ENCODE measurements around the gene RAP1GAP2. TPM values are rescaled to one million over a fixed set of nuclear protein-coding genes. Genes with fewer than 3 reads are reported as not detected.

The RAP1GAP2 gene
- total and polyA plus RNA-seq, 2 of the 8 experiments (the other 6 are each of a cell fraction or from before 2014, with no cell fraction given): 24.0 to 63.8 TPM

DNA sequence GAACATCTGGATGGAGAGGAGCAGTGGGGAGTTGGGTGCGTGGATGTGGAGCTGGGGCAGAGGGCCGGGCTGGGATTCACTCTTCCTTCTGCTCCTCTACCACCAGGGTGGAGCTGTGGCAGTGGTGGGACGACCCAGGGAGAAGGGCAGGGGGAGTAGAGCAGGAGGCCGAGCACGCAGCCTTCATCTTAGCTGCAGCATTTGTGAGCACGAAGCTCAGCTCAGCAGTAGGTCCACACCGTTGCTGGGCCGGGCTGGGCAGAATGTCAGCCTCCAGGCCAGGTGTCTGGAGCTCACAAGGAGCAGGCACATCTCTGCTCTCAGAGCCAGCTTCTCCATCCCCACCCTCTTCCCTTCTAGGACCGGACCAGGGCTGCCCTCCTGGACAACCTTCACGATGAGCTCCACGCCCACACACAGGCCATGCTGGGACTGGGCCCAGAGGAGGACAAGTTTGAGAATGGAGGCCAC lies 211.4 kb downstream of the RAP1GAP2 start:
- Histone ChIP-seq H3K18ac (ENCODE audit: extremely low read depth, low read length) (no peak overlapping the region), H3K27me3 (replicated peaks in 1 of 4; ENCODE audit: control insufficient read depth in 3 of 4, extremely low read depth in 1 of 4, insufficient read depth in 3 of 4, low read length in 3 of 4) (no peaks in the 10 kb centered on the region), H3K27ac (ENCODE audit: low read depth, low read length) (no peak overlapping the region), H2BK15ac (ENCODE audit: low read length) (no peak overlapping the region), H4K91ac (replicated peaks; ENCODE audit: insufficient read length, low read length) (no peak overlapping the region), H3K9ac (replicated peaks in 1 of 4; ENCODE audit: extremely low read depth in 1 of 4, low read depth in 3 of 4, low read length in 3 of 4) (no peak overlapping the region), H2BK20ac (ENCODE audit: low read length) (no peak overlapping the region), H3K4ac (replicated peaks; ENCODE audit: insufficient read length, low read depth, low read length) (no peak overlapping the region), H3K23ac (ENCODE audit: insufficient read length) (no peak overlapping the region), H3K4me2 (ENCODE audit: insufficient read depth in 1 of 2, low read depth in 2 of 2, low read length in 2 of 2) (no peak overlapping the region), H2BK12ac (ENCODE audit: low read depth, low read length) (no peak overlapping the region), H3K9me3 (ENCODE audit: insufficient read depth in 2 of 2, low read depth in 1 of 2, low read length in 1 of 2) (no peaks in the 10 kb centered on the region), H3K4me3 (ENCODE audit: extremely low read depth in 1 of 4, insufficient read depth in 2 of 4, low read depth in 3 of 4, low read length in 4 of 4) (no peak overlapping the region), H2AFZ (ENCODE audit: low read length) (no peak overlapping the region), H3K56ac (replicated peaks; ENCODE audit: insufficient read length, low read depth, low read length) (no peak overlapping the region), H2AK5ac (ENCODE audit: low read depth, low read length) (no peak overlapping the region), H3K79me1 (ENCODE audit: low read depth, low read length) (no peaks in the 10 kb centered on the region; the same call in 1 of the 2 replicates), H3K4me1 (replicated peaks in 1 of 4; ENCODE audit: control insufficient read depth in 3 of 4, insufficient read depth in 4 of 4, low read length in 3 of 4) (no peaks in the 10 kb centered on the region), H2BK5ac (ENCODE audit: low read depth, low read length) (no peak overlapping the region), H3K14ac (ENCODE audit: insufficient read length) (no peak overlapping the region), H4K8ac (ENCODE audit: extremely low read depth, insufficient read depth, low read length) (no peak overlapping the region), H4K5ac (ENCODE audit: insufficient read length, low read depth, low read length) (no peak overlapping the region), H3K79me2 (ENCODE audit: control insufficient read depth in 1 of 2, insufficient read depth in 2 of 2, low read length in 2 of 2) (no peaks in the 10 kb centered on the region), H3K36me3 (ENCODE audit: control insufficient read depth in 2 of 4, insufficient read depth in 4 of 4, low read length in 3 of 4) (peaks cover 0 to 11% (median 6%) of the 10 kb centered on the region in 4 experiments; a peak in 3 of 8 replicates), H4K20me1 (replicated peaks in 1 of 2; ENCODE audit: control insufficient read depth in 1 of 2, insufficient read depth in 2 of 2, low read length in 2 of 2) (peaks cover 2 to 4% of the 10 kb centered on the region in 2 experiments), H3K23me2 (ENCODE audit: low read depth, low read length) (no peaks in the 10 kb centered on the region; the same call in 1 of the 2 replicates), H2BK120ac (replicated peaks; ENCODE audit: low read depth, low read length) (no peak overlapping the region)
- WGBS, 2 experiments (ENCODE audit: extremely low coverage in 1 of 2, insufficient coverage in 1 of 2, insufficient read length in 1 of 2, insufficient replicate concordance in 2 of 2, low coverage in 1 of 2, low lambda C conversion rate in 2 of 2, missing lambda C conversion rate in 1 of 2): 88% methylated on average over 10 of the region's 11 CpGs; no CpG with 5 or more reads in 1 of the 2 experiments
- DNase-seq (ENCODE audit: low read depth in 1 of 2, low spot score in 2 of 2) (no peak), FAIRE-seq (no peak)
- ChIA-PET POLR2A (ENCODE audit: partially characterized antibody) (no interaction called here), CTCF (ENCODE audit: partially characterized antibody) (interaction anchor here (1.0 to 6.7 kb wide), 7 partner anchors 15 to 230 kb away, joined by 3 to 35 read pairs (median 5); no protein-coding TSS in a partner anchor)
